Karpas-422 (cell line): ENCODE measurements around the gene ARV1. TPM values are rescaled to one million over a fixed set of nuclear protein-coding genes. Genes with fewer than 3 reads are reported as not detected.

Experiments used
- DNase-seq: peaks from one replicate; pipeline ENCODE4 v3.0.0-alpha.2; 2015
- H2AFZ ChIP-seq: fragments of 200-600 bp; sonication (generic); 2 replicates; pipeline ENCODE4 v1.6.1; 2014; ENCODE audit warnings: antibody characterized with exemption, low read length, mixed read lengths
- H3K27ac ChIP-seq: fragments of 200-600 bp; sonication (generic); 2 replicates; pipeline ENCODE4 v1.5.1; 2014; ENCODE audit warnings: mild to moderate bottlenecking, low read length, moderate library complexity
- H3K27me3 ChIP-seq: fragments of 200-600 bp; sonication (generic); 2 replicates; pipeline ENCODE4 v1.6.1; 2014; ENCODE audit warnings: low read length, mixed read lengths
- H3K36me3 ChIP-seq: fragments of 200-600 bp; sonication (generic); 2 replicates; pipeline ENCODE4 v1.6.1; 2014; ENCODE audit warnings: low read length, mixed read lengths; ENCODE audit not compliant: insufficient read depth
- H3K4me1 ChIP-seq: fragments of 200-600 bp; sonication (generic); 2 replicates; pipeline ENCODE4 v1.6.1; 2014; ENCODE audit warnings: mild to moderate bottlenecking, low read length, mixed read lengths
- H3K4me2 ChIP-seq: fragments of 200-600 bp; sonication (generic); 2 replicates; pipeline ENCODE4 v1.6.1; 2014; ENCODE audit warnings: low read length, low read depth, mild to moderate bottlenecking; ENCODE audit not compliant: poor library complexity, severe bottlenecking
- H3K4me3 ChIP-seq: fragments of 200-600 bp; sonication (generic); 2 replicates; pipeline ENCODE4 v1.5.1; 2014; ENCODE audit warnings: mild to moderate bottlenecking, antibody characterized with exemption, low read length, mixed read lengths
- H3K79me2 ChIP-seq: fragments of 200-600 bp; sonication (generic); 2 replicates; pipeline ENCODE4 v1.6.1; 2014; ENCODE audit warnings: mild to moderate bottlenecking, low read length, mixed read lengths
- H3K9ac ChIP-seq: fragments of 200-600 bp; sonication (generic); 2 replicates; pipeline ENCODE4 v1.6.0; 2014; ENCODE audit warnings: low read length
- H3K9me2 ChIP-seq: fragments of 200-600 bp; sonication (generic), shearing (Covaris generic); replicated peaks from 2 replicates; pipeline ENCODE4 v1.6.0; 2014; ENCODE audit warnings: mild to moderate bottlenecking, low read length, moderate library complexity; ENCODE audit not compliant: insufficient read depth
- H3K9me3 ChIP-seq: fragments of 300-700, 200-600 bp; sonication (generic); 2 replicates; pipeline ENCODE4 v1.6.1; 2014; ENCODE audit warnings: low read length, mixed read lengths
- H4K20me1 ChIP-seq: fragments of 200-600 bp; sonication (generic); 2 replicates; pipeline ENCODE4 v1.6.1; 2014; ENCODE audit warnings: mild to moderate bottlenecking, antibody characterized with exemption, low read length, low read depth; ENCODE audit not compliant: insufficient read depth
- total RNA-seq: library from RNA; depleted of rRNA; stranded (reverse); fragments of >200 nt; shearing (Covaris generic); gene quantifications from 2 replicates; pipeline ENCODE4 v1.2.3, GENCODE V29; 2014; ENCODE audit warnings: low replicate concordance; rRNA removed

Gene ARV1
- 23.7 and 35.1 TPM in 2 replicates for total RNA-seq

DNA sequence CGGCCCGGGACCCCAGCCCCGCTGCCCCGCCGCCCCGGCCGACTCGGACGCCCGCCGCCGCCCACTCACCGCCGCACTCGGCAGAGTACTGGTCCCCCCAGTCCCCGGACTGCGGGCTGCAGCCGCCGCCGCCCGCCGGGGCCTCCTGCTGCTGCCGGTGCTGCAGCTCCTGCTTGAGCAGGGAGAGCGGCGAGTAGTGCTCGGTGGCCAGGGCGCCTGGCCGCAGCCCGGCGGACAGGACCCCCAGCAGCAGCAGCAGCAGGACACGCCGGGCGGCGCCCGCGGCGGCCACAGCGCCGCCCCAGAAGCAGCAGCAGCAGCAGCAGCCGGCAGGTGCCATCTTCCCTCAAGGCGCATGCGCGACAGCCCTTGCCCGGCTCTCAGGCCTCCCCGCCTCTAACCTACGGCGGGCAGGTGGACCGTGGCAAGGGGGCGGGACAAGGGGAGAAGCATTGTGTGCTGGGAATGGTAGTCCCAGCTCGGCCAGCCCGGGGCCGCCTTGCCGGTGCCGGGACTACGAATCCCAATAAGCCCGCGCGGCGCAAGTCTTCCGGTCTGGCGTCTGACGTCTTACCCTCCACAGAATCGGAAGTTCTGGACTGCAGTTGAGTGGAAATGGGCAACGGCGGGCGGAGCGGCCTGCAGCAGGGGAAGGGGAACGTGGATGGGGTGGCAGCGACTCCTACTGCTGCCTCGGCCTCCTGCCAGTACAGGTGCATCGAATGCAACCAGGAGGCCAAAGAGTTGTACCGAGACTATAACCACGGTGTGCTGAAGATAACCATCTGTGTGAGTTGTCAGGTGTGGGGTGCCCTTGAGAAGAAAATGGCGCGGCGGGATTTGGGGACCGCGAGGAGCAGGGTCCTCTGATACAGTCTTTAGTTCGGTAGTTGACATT is at the start of gene ARV1, which contains the start of gene TTC13:
TSS of gene ARV1 (plus strand) at position 604 of the 898 bp plus-strand sequence. CDS start at position 616, 12 bp downstream.
TSS of gene TTC13 (minus strand) at position 371 of the 898 bp plus-strand sequence. CDS start at position 340, 31 bp downstream.
- peaks cover 73% of the 10 kb centered on the region for H3K79me2 ChIP-seq
- H3K9ac ChIP-seq = peak within 1 kb of the TSS; percentile 89
- H3K36me3 ChIP-seq = peaks cover 27% of the 10 kb centered on the region
- DNase-seq = peak; percentile 99
- H3K27ac ChIP-seq = peak within 1 kb of the TSS; percentile 56
- no peaks in the 10 kb centered on the region for H3K27me3 ChIP-seq
- H3K9me2 ChIP-seq = no peaks in the 10 kb centered on the region
- H3K4me2 ChIP-seq = peak within 1 kb of the TSS; percentile 94
- H3K9me3 ChIP-seq = no peaks in the 10 kb centered on the region
- peaks cover 30% of the 10 kb centered on the region for H3K4me1 ChIP-seq
- peaks cover 3% of the 10 kb centered on the region; the same call in 1 of the 2 replicates for H4K20me1 ChIP-seq
- H2AFZ ChIP-seq = peak within 1 kb of the TSS; percentile 66; the same call in 1 of the 2 replicates
- H3K4me3 ChIP-seq = peak within 1 kb of the TSS; percentile 93

DNA sequence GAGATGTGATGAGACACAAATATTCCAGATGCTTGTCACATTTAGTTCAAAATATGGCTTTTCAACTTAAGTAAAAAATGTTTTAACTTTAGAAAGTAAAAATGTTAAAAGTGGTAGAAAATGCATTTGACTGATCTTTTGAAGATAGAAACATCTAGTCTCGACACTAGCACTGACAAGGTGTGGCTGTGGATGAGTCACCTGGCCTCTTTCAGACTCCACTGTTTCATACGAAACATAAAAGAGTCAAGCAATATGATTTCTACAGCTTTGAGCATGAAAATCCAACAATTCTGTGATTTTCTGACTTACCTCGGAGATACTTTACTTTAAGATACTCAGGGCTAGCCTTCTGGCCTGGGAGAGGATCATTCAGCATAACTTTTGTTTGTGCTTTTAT is 47.9 kb upstream of the ARV1 start:
- Histone ChIP-seq H3K9me3 (no peaks in the 10 kb centered on the region), H3K79me2 (no peaks in the 10 kb centered on the region), H3K4me2 (no peak overlapping the region), H2AFZ (no peak overlapping the region), H3K4me1 (peaks cover 10% of the 10 kb centered on the region), H3K27ac (no peak overlapping the region), H3K9me2 (no peaks in the 10 kb centered on the region), H3K4me3 (no peak overlapping the region), H3K9ac (no peak overlapping the region), H3K27me3 (no peaks in the 10 kb centered on the region), H4K20me1 (no peaks in the 10 kb centered on the region), H3K36me3 (peaks cover 27% of the 10 kb centered on the region)
- no peak for DNase-seq

DNA sequence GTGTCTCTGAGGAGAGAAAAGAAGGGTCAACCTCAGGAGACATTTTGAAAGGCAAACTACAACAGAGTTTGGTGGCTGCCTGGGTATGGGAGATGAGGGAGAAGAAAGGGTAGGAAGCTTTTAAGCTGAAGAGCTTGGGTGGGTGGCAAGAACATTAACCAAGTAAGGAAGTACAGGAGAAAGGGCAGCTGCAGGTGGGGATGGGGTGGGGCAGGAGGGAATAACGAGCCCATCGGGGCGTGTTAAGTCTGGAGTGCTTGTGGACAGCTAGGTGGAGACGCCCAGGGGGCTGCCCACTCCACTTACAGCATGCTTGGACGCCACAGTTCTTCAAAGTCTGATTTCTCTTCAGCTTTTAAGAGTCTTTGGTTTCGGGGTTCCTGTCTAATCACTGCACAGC is 43.0 kb upstream of the ARV1 start:
- no peaks in the 10 kb centered on the region for H3K9me3 ChIP-seq
- H3K27ac ChIP-seq = no peak overlapping the region
- H3K79me2 ChIP-seq = no peaks in the 10 kb centered on the region
- H3K4me1 ChIP-seq = peaks cover 27% of the 10 kb centered on the region
- no peak overlapping the region for H3K9ac ChIP-seq
- no peaks in the 10 kb centered on the region for H3K27me3 ChIP-seq
- no peak overlapping the region for H3K4me3 ChIP-seq
- no peak for DNase-seq
- H3K9me2 ChIP-seq = no peaks in the 10 kb centered on the region
- no peaks in the 10 kb centered on the region for H4K20me1 ChIP-seq
- H3K4me2 ChIP-seq = no peak overlapping the region
- peaks cover 8% of the 10 kb centered on the region; the same call in 1 of the 2 replicates for H3K36me3 ChIP-seq
- no peak overlapping the region for H2AFZ ChIP-seq

DNA sequence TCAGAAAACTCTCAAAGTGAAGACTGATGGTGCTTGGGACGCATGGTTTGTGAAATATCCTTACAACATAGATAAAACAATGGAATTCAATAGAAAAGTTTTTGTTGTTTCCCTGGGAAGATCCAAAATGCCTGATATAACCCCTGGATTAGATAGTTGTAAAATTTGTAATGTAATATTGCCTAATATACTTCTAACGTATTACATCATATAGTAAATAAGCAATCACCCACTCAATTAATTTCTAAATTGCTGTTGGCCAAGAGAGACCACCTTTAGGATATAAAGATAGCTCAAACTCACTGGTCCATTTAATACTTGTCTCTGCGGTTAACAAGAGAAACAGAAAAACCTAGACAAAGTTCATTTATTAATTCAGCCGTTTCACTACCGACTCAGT is 42.4 kb upstream of the ARV1 start:
- Histone ChIP-seq H3K4me3 (no peak overlapping the region), H3K4me2 (no peak overlapping the region), H3K27ac (no peak overlapping the region), H3K9me2 (no peaks in the 10 kb centered on the region), H3K27me3 (no peaks in the 10 kb centered on the region), H4K20me1 (no peaks in the 10 kb centered on the region), H2AFZ (no peak overlapping the region), H3K4me1 (peaks cover 29% of the 10 kb centered on the region), H3K9ac (no peak overlapping the region), H3K9me3 (no peaks in the 10 kb centered on the region), H3K79me2 (no peaks in the 10 kb centered on the region), H3K36me3 (peaks cover 2% of the 10 kb centered on the region; the same call in 1 of the 2 replicates)
- no peak for DNase-seq

DNA sequence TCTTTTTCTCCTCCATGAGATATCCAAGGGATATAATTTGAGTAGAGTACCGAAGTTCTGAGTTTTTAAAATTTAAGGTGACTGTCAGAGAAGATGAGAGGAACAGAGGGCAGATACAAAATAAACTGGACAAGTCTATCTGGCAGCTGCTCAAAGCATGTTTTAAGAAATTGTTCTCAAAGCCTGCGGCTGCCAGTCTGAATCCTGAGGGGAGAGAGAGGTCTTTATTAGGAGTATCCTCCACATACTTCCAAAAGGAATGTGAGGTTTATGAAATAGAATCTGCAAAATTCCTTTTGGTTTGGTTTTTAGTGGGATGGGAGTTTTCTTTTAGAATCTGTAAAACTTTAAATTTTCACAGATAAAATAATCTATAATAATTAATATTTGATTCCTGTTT is 41.5 kb upstream of the ARV1 start:
- Histone ChIP-seq H3K36me3 (no peaks in the 10 kb centered on the region), H3K27ac (no peak overlapping the region), H3K4me2 (no peak overlapping the region), H3K9ac (no peak overlapping the region), H3K9me2 (no peaks in the 10 kb centered on the region), H2AFZ (no peak overlapping the region), H3K4me3 (no peak overlapping the region), H4K20me1 (no peaks in the 10 kb centered on the region), H3K27me3 (no peaks in the 10 kb centered on the region), H3K4me1 (peaks cover 29% of the 10 kb centered on the region), H3K9me3 (no peaks in the 10 kb centered on the region), H3K79me2 (no peaks in the 10 kb centered on the region)
- no peak for DNase-seq

DNA sequence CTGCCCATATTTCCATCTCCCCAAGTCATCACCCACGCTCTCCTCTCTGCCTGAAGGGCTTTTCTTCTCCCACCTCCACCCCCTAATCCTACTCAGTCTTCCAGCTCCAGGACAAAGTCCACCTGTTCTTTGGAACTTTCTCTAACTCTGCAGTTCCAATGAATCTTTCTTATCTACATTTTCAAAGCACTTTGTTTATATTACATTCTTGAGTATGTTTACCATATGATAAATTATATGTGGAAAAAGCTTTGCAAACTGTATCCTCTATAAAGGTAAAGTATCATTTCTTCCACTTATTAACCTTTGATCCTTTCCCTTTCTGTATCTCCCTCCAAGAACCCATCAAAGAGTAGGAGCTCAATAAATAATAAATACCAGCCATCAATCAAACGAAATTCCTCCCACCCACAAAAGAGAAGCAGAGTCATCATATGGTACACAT is 39.9 kb upstream of the ARV1 start:
- peaks cover 3% of the 10 kb centered on the region; the same call in 1 of the 2 replicates for H3K79me2 ChIP-seq
- H3K9me2 ChIP-seq = no peaks in the 10 kb centered on the region
- no peak overlapping the region for H3K4me2 ChIP-seq
- DNase-seq = no peak
- peaks cover 25% of the 10 kb centered on the region for H3K4me1 ChIP-seq
- H3K9ac ChIP-seq = no peak overlapping the region
- no peak overlapping the region for H3K27ac ChIP-seq
- no peak overlapping the region for H3K4me3 ChIP-seq
- no peaks in the 10 kb centered on the region for H4K20me1 ChIP-seq
- no peaks in the 10 kb centered on the region for H3K27me3 ChIP-seq
- no peaks in the 10 kb centered on the region for H3K9me3 ChIP-seq
- peaks cover 6% of the 10 kb centered on the region; the same call in 1 of the 2 replicates for H3K36me3 ChIP-seq
- no peak overlapping the region for H2AFZ ChIP-seq

DNA sequence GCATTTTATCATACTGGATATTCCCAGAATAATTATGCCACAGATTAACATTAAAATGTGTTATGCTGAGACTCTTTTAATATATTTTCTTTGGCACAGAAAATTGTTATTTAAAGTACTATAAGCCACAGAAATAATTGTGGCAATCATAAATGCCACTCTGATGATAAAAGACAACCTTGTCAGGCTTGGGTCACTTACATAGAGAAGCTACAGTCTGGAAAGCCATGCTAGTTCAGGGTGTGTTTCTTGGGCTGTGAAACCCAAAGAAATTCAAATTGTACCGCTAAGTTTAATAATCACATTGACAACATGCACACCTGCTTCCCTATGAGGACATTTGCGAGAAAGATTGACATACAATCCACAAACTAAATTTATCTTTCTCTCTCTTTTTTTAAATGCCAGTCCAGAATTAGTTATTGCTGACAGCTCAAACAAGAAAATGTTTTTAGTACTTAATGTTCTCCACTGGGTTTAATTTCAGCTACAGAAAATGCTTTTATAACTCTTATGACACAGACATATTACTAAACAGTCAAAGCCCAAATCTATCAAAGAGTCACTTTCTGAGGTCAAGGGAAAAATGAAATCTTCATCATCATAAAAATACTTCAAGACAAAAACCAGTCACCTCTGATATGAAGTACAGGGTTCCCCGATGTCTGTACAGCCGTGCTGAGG is 38.9 kb upstream of the ARV1 start:
- Histone ChIP-seq H3K4me2 (peak overlapping the region; percentile 40), H3K36me3 (peaks cover 8% of the 10 kb centered on the region; the same call in 1 of the 2 replicates), H3K79me2 (peaks cover 3% of the 10 kb centered on the region; the same call in 1 of the 2 replicates), H3K9ac (peak overlapping the region; percentile 21), H3K9me2 (no peaks in the 10 kb centered on the region), H3K27ac (peak overlapping the region; percentile 61), H2AFZ (no peak overlapping the region), H3K9me3 (no peaks in the 10 kb centered on the region), H4K20me1 (no peaks in the 10 kb centered on the region), H3K4me3 (0 out of 2 replicates have a peak overlapping the region, but pooled peaks have one; percentile 3), H3K27me3 (no peaks in the 10 kb centered on the region), H3K4me1 (peaks cover 19% of the 10 kb centered on the region)
- no peak for DNase-seq

DNA sequence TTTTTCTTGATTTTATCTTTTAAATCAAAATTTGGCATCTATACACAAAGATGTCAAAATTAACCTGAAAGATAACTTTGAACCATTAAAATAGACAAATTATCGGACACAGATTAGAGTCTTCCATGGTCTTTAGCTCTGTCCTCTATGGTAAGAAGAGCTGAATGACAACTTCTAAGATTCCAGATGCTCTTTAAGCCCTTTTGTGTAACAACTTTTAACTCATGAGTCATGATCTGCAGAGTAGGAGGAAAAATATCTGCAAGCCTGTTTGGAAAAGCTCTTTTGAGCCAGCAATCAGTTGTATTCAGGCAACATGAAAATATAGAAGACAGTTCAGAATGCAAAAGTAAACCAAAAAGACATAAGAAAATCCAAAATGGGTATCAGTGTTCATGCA is 38.0 kb upstream of the ARV1 start:
- Histone ChIP-seq H3K4me2 (no peak overlapping the region), H4K20me1 (no peaks in the 10 kb centered on the region), H3K9me2 (no peaks in the 10 kb centered on the region), H3K4me3 (no peak overlapping the region), H3K4me1 (peaks cover 19% of the 10 kb centered on the region), H3K9ac (no peak overlapping the region), H3K27ac (peak overlapping the region; percentile 61), H3K36me3 (peaks cover 8% of the 10 kb centered on the region; the same call in 1 of the 2 replicates), H3K27me3 (no peaks in the 10 kb centered on the region), H3K79me2 (peaks cover 3% of the 10 kb centered on the region; the same call in 1 of the 2 replicates), H3K9me3 (no peaks in the 10 kb centered on the region), H2AFZ (no peak overlapping the region)
- DNase-seq = no peak
